ENCODE measurements around the gene FAM217A.

FAM217A gene

GRCh38 chr6:4021133-4021853 lies 57.6 kb downstream of the FAM217A start:
- DNase-seq = peak; percentile 94

- DNase-seq = no peak
These were observed 58.2 kb downstream of the FAM217A start for GRCh38 chr6:4020822-4021132.

GRCh38 chr6:4018924-4019236 lies 60.1 kb downstream of the FAM217A start:
- no peak for DNase-seq

All from GDM1 (cell line).